GM23338 (cell line): ENCODE results near the gene FOXE3.
A peak's percentile ranks its signal among the peaks of the same experiment; 100 is the strongest.

Experiments used
- EZH2 ChIP-seq: fragments of 200-600 bp; sonication (generic); IDR thresholded peaks from one replicate; pipeline ENCODE4 v1.8.0; 2017; ENCODE audit warnings: antibody characterized with exemption, mild to moderate bottlenecking, low read depth; ENCODE audit not compliant: unreplicated experiment
- EZH2phosphoT487 ChIP-seq: fragments of 200-600 bp; sonication (generic); IDR thresholded peaks from one replicate; pipeline ENCODE4 v1.8.1; 2018; ENCODE audit warnings: antibody characterized with exemption; ENCODE audit not compliant: unreplicated experiment
- POLR2AphosphoS5 ChIP-seq: IDR thresholded peaks from 2 replicates; pipeline ENCODE4 v1.6.1; 2016; ENCODE audit warnings: antibody characterized with exemption, low read depth
- TF ChIP-seq, protein P1 (sequence below), 2 experiments: fragments of 200-600 bp in 1 of 2; sonication (generic) in 1 of 2; conservative IDR thresholded peaks; 2 replicates each; pipeline versions ENCODE4 v1.5.1 to v1.6.1; 2016 to 2017; ENCODE audit warnings: antibody characterized with exemption in 2 of 2, low read depth in 2 of 2, mild to moderate bottlenecking in 2 of 2, moderate library complexity in 1 of 2
- TF ChIP-seq, protein P2 (sequence below): IDR thresholded peaks from one replicate; pipeline ENCODE4 v1.6.1; 2018; ENCODE audit warnings: antibody characterized with exemption; ENCODE audit not compliant: unreplicated experiment

DNA sequence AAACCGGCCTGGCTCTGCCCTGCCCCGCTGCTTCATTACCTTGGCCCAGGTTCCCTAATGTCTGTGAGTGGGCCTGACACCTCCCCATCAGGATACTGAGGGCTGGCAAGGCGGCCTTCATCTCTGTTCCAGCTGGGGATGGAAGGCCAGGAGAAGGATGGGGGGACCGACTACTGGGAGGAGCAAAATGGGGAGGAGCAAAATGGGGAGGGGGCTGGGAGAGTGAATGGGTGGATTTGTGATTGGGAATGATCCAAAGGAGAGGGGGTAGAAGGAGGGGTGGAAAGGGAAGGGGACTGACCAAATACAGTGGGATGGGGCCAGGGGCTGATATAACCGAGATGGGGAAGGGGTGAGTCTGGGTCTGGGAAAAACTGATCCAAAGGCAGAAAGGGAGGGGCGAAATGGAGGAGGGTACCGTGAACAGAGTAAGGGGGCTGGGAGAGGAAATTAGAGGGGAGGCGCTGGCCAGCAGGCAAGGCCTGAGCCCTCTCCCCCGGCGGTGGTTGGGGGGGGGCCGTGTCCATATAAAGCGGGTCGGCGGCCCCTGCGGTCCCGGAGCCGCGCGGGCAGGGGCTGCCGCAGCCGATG is at the start of gene FOXE3:
- TF ChIP-seq POLR2AphosphoS5 (no peak), EZH2 (peak; percentile 79), EZH2phosphoT487 (peak; percentile 62)
- TF ChIP-seq, protein P1, sequence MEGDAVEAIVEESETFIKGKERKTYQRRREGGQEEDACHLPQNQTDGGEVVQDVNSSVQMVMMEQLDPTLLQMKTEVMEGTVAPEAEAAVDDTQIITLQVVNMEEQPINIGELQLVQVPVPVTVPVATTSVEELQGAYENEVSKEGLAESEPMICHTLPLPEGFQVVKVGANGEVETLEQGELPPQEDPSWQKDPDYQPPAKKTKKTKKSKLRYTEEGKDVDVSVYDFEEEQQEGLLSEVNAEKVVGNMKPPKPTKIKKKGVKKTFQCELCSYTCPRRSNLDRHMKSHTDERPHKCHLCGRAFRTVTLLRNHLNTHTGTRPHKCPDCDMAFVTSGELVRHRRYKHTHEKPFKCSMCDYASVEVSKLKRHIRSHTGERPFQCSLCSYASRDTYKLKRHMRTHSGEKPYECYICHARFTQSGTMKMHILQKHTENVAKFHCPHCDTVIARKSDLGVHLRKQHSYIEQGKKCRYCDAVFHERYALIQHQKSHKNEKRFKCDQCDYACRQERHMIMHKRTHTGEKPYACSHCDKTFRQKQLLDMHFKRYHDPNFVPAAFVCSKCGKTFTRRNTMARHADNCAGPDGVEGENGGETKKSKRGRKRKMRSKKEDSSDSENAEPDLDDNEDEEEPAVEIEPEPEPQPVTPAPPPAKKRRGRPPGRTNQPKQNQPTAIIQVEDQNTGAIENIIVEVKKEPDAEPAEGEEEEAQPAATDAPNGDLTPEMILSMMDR (conservative IDR thresholded peaks at IDR 0.05; ENCODE audit: low read depth in 2 of 2): no peak
- TF ChIP-seq, protein P2, sequence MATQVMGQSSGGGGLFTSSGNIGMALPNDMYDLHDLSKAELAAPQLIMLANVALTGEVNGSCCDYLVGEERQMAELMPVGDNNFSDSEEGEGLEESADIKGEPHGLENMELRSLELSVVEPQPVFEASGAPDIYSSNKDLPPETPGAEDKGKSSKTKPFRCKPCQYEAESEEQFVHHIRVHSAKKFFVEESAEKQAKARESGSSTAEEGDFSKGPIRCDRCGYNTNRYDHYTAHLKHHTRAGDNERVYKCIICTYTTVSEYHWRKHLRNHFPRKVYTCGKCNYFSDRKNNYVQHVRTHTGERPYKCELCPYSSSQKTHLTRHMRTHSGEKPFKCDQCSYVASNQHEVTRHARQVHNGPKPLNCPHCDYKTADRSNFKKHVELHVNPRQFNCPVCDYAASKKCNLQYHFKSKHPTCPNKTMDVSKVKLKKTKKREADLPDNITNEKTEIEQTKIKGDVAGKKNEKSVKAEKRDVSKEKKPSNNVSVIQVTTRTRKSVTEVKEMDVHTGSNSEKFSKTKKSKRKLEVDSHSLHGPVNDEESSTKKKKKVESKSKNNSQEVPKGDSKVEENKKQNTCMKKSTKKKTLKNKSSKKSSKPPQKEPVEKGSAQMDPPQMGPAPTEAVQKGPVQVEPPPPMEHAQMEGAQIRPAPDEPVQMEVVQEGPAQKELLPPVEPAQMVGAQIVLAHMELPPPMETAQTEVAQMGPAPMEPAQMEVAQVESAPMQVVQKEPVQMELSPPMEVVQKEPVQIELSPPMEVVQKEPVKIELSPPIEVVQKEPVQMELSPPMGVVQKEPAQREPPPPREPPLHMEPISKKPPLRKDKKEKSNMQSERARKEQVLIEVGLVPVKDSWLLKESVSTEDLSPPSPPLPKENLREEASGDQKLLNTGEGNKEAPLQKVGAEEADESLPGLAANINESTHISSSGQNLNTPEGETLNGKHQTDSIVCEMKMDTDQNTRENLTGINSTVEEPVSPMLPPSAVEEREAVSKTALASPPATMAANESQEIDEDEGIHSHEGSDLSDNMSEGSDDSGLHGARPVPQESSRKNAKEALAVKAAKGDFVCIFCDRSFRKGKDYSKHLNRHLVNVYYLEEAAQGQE: no peak
